Astrocyte of the spinal cord (primary cell): ENCODE measurements around the gene CPT1B.

Experiments used
- DNase-seq: peaks from one replicate; pipeline ENCODE4 v3.0.0; 2011; ENCODE audit warnings: low read depth, low spot score
- H3K4me3 ChIP-seq: 2 replicates; pipeline ENCODE4 v1.5.1; 2011; ENCODE audit warnings: low read depth, mild to moderate bottlenecking, low read length, moderate library complexity
- in situ Hi-C: cut with HindIII; loops from 2 replicates; pipeline ENCODE4 v1.10.0; 2017; ENCODE audit warnings: low sequenced_read_pairs
- TF ChIP-seq, protein P1 (sequence below): IDR thresholded peaks from 2 replicates; pipeline ENCODE4 v1.5.1; 2012; ENCODE audit warnings: low read depth, mild to moderate bottlenecking, low read length, inconsistent platforms

Gene CPT1B

DNA sequence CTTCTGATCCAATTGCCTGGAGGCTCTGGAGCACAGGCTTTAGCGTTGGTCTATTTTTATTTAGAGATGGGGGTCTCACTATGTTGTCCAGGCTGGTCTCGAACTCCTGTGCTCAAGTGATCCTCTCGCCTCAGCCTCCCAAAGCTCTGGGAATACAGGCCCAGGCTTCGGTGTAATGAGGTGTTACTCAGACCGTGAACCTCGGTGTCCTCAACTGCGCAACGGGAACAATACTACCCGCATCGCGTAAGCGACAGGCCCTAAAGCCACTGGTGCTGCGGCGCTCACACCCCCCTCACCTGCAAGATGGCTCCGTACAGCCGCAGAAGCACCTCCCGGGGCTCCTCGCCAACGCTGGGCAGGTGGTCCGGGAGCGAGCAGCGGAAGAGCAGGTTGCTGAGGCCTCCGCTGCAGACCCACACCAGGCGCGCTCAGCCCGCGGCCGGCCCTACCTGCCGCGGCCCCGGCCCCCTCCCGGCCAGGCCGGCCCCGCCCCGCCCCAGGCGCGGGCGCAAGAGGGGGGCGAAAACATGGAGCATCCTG is 3.8 kb upstream of the CPT1B start:
- in situ Hi-C loops: no loop called here
- H3K4me3 ChIP-seq: peak overlapping the region; percentile 82
- TF ChIP-seq, protein P1, sequence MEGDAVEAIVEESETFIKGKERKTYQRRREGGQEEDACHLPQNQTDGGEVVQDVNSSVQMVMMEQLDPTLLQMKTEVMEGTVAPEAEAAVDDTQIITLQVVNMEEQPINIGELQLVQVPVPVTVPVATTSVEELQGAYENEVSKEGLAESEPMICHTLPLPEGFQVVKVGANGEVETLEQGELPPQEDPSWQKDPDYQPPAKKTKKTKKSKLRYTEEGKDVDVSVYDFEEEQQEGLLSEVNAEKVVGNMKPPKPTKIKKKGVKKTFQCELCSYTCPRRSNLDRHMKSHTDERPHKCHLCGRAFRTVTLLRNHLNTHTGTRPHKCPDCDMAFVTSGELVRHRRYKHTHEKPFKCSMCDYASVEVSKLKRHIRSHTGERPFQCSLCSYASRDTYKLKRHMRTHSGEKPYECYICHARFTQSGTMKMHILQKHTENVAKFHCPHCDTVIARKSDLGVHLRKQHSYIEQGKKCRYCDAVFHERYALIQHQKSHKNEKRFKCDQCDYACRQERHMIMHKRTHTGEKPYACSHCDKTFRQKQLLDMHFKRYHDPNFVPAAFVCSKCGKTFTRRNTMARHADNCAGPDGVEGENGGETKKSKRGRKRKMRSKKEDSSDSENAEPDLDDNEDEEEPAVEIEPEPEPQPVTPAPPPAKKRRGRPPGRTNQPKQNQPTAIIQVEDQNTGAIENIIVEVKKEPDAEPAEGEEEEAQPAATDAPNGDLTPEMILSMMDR: no peak
- no peak for DNase-seq

DNA sequence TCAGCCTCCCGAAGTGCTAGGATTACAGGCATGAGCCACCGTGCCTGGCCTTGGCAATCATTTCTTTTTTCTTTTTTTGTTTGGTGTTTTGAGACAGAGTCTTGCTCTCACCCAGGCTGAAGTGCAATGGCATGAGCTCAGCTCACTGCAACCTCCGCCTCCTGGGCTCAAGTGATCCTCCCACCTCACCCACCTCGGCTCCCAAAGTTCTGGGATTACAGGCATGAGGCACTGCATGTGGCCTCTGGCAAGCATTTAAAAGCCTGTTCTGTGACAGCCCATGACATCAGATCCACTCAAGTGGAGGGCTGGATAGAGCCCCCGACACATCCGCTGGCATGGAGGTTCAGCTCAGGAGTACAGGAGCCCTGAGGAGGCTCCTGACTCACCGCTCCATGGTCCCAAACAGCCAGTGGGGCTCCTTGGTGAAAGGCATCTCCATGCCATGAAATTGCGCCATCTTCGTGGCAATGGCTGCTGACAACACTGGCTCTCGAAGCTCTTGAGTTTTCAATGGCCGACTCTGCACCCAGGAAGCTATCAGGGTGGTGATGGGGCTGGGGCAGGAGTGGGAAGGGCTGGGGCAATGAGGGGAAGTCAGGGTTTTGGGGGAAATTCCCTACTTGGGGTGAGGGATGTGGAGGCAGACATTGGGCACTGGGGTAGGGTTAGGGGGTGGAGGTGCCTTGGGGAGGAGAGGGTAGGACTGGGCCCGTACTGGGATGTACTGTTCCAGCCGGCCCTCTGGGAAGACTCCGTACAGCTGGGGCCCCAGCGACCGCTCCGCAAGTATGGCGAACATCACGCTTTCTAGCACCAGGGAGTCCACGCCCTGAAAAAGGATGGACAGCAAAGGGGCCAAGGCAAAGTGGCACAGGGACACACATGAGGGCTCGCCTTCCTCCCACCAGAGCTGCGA is 3.1 kb upstream of the CPT1B start:
- in situ Hi-C loops: no loop called here
- TF ChIP-seq, protein P1: no peak
- DNase-seq: no peak
- H3K4me3 ChIP-seq: peak overlapping the region; percentile 82

DNA sequence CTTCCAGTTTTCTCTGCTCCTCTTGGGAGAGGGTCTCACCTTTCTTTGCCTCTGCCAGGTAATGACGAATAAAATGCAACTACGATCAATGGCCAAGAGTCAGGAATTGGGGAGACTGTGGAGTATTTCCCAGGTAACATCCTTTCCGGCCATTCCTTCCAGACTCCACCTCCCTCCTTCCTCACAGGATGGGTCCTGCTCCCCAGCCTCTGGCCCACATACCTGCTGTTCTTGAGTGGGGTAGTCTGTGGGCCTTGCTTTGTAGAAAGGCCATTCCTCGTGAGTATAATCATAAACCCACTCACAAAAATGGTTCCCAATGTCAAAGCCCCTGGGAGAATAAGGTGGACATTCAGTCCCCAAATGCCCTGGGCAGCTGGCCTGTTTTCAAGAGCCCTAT is 1.5 kb upstream of the CPT1B start:
- no peak overlapping the region for H3K4me3 ChIP-seq
- no peak for DNase-seq
- in situ Hi-C loops: no loop called here
- TF ChIP-seq, protein P1: no peak

DNA sequence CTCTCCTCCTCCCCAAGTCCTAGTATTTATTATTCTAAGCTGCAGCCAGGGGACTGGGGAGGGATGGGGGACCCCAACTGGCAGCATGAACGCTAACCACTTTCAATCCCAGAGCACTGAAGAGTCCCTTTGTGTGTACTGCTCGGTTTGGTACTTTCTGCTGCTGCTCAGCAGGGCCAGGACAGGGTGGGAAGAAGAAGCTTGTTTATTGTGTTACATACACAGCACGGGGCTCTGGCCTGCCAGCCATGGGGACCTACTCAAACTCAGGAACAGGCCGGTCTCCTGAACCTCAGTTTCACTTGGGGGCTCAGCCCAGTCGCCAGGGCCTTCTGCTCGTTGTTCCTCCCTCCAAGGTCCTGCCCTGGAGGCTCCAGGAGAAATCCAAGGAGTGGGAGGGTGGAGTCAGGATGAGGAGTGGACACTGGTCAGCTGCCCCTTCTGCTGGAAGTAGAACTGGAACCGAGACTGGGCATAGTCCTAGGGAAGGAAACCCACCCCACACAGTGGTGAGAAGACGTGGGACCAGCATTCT is 616 bp upstream of the CPT1B start:
- H3K4me3 ChIP-seq: no peak overlapping the region
- in situ Hi-C loops: no loop called here
- no peak for DNase-seq
- TF ChIP-seq, protein P1: no peak

DNA sequence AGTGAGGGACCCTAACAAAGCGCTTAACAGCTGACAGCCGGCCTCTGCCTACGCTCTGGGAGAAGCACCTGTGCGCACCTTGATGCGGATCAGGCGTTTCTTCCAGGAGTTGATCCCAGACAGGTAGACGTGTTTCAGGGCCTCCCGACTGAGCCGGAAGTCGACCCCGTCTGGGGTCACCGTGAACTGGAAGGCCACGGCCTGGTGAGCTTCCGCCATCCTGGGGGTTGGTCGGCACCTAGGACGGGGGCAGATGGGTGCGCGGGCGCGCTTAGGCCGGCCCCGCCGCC is 585 bp downstream of the CPT1B start:
- DNase-seq: no peak
- in situ Hi-C loops: no loop called here
- TF ChIP-seq, protein P1: no peak
- no peak overlapping the region for H3K4me3 ChIP-seq

DNA sequence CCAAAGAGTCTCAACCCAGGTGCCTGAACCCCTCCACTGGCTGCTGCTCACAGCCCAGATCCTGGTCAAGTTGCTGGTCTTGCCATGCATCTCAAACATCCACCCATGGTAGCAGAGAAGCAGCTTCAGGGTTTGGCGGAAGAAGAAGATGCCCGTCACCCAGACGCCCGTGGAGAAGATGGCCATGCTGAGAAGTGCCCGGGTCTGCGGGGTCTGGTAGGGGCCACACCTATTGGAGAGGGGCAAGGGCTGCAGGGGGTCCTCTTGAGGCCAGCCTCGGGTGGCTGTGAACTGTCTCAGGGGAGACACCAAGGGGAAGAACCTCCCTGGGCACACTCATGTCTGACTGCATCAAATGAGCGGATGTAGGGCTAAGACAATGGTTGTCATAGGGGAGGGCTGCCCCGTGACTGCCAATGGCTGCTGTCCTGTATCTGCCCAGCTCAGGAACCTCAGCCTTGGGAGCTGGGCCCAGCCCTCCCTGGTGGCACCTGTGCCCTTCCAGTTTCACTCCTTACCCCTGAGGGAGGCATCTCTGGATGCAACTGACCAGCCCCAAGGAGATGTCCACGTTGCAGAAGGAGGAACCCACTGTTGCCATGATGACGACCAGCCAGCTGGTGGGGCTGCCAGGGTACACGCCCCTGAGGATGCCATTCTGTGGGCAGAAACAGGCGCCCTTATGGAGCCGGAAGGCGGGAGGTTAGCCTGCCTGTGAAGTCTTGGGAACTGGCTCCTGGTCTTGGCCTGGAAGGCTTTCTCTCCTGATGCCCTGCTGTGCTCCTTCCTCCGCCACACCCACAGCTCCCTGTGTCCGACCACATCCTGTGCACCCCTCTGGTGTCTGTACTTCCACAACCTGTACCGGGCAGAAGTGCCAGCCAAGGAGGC is 1.2 kb downstream of the CPT1B start:
- DNase-seq: no peak
- TF ChIP-seq, protein P1: no peak
- in situ Hi-C loops: no loop called here
- no peak overlapping the region for H3K4me3 ChIP-seq
